ENCODE measurements around the gene PTGES2. TPM values are rescaled to one million over a fixed set of nuclear protein-coding genes. Genes with fewer than 3 reads are reported as not detected.

PTGES2 gene
- polyA plus RNA-seq (ENCODE audit: insufficient read length in 4 of 4): 10 to 100 TPM; 27.0 to 68.2 (median 42.8) TPM

GRCh38 chr9:128127568-128127989, at the start of gene PTGES2:
Gene PTGES2 (minus strand): TSS chr9:128127729. CDS start chr9:128127717, 12 bp downstream.
- peak in 3 of 4 donors; percentile 64 to 77 (median 72) for DNase-seq (ENCODE audit: low read depth in 4 of 4, low spot score in 3 of 4)

GRCh38 chr9:128175726-128176125, 48.2 kb upstream of the PTGES2 start:
- no peak for DNase-seq (ENCODE audit: low read depth in 4 of 4, low spot score in 3 of 4)

GRCh38 chr9:128175102-128175563, 47.6 kb upstream of the PTGES2 start:
- DNase-seq (ENCODE audit: low read depth in 4 of 4, low spot score in 3 of 4): no peak

GRCh38 chr9:128174062-128174461, 46.5 kb upstream of the PTGES2 start:
- DNase-seq (ENCODE audit: low read depth in 4 of 4, low spot score in 3 of 4): no peak

- no peak for DNase-seq (ENCODE audit: low read depth in 4 of 4, low spot score in 3 of 4)
Measured at GRCh38 chr9:128169925-128170324, 42.4 kb upstream of the PTGES2 start.

GRCh38 chr9:128169492-128169891, 42.0 kb upstream of the PTGES2 start:
- no peak for DNase-seq (ENCODE audit: low read depth in 4 of 4, low spot score in 3 of 4)

- DNase-seq (ENCODE audit: low read depth in 4 of 4, low spot score in 3 of 4): no peak
Measured at GRCh38 chr9:128168731-128169308, 41.3 kb upstream of the PTGES2 start.

GRCh38 chr9:128167209-128167608, 39.7 kb upstream of the PTGES2 start:
- no peak for DNase-seq (ENCODE audit: low read depth in 4 of 4, low spot score in 3 of 4)

- DNase-seq (ENCODE audit: low read depth in 4 of 4, low spot score in 3 of 4): no peak
Measured at GRCh38 chr9:128166169-128166568, 38.6 kb upstream of the PTGES2 start.

GRCh38 chr9:128164307-128164885, 36.9 kb upstream of the PTGES2 start:
- DNase-seq (ENCODE audit: low read depth in 4 of 4, low spot score in 3 of 4): no peak

GRCh38 chr9:128163523-128164306, 36.2 kb upstream of the PTGES2 start:
- DNase-seq (ENCODE audit: low read depth in 4 of 4, low spot score in 3 of 4): no peak

- DNase-seq (ENCODE audit: low read depth in 4 of 4, low spot score in 3 of 4): no peak
Measured at GRCh38 chr9:128163027-128163515, 35.5 kb upstream of the PTGES2 start.

GRCh38 chr9:128162215-128163026, 34.9 kb upstream of the PTGES2 start:
- DNase-seq (ENCODE audit: low read depth in 4 of 4, low spot score in 3 of 4): no peak

- no peak for DNase-seq (ENCODE audit: low read depth in 4 of 4, low spot score in 3 of 4)
Measured at GRCh38 chr9:128161215-128161902, 33.8 kb upstream of the PTGES2 start.

- DNase-seq (ENCODE audit: low read depth in 4 of 4, low spot score in 3 of 4): no peak
Measured at GRCh38 chr9:128160603-128160987, 33.1 kb upstream of the PTGES2 start.

- peak; percentile 78 to 88 (median 87) for DNase-seq (ENCODE audit: low read depth in 4 of 4, low spot score in 3 of 4)
Measured at GRCh38 chr9:128159784-128160602, 32.5 kb upstream of the PTGES2 start, which contains the start of gene BBLN. Gene BBLN (plus strand): TSS chr9:128160265. CDS start chr9:128160408, 143 bp downstream.

- DNase-seq (ENCODE audit: low read depth in 4 of 4, low spot score in 3 of 4): no peak
Measured at GRCh38 chr9:128159522-128159783, 31.9 kb upstream of the PTGES2 start.

- no peak for DNase-seq (ENCODE audit: low read depth in 4 of 4, low spot score in 3 of 4)
Measured at GRCh38 chr9:128155736-128156500, 28.4 kb upstream of the PTGES2 start.
